GM19035 (cell line): ENCODE data around the gene SLC12A7.

Experiments
- ATAC-seq: cut with Tn5 transposase; IDR thresholded peaks from one replicate; pipeline ENCODE4 v1.9.1; 2021; ENCODE audit not compliant: unreplicated experiment

Gene SLC12A7

GRCh38 chr5:1054018-1054798 is 57.7 kb downstream of the SLC12A7 start:
- ATAC-seq: no peak

GRCh38 chr5:1053391-1054017 is 58.4 kb downstream of the SLC12A7 start:
- no peak for ATAC-seq

- no peak for ATAC-seq
These were observed 59.0 kb downstream of the SLC12A7 start for GRCh38 chr5:1052641-1053390.

GRCh38 chr5:1052076-1052475 is 59.8 kb downstream of the SLC12A7 start:
- no peak for ATAC-seq

GRCh38 chr5:1051366-1051720 is 60.5 kb downstream of the SLC12A7 start:
- ATAC-seq: no peak

DNA sequence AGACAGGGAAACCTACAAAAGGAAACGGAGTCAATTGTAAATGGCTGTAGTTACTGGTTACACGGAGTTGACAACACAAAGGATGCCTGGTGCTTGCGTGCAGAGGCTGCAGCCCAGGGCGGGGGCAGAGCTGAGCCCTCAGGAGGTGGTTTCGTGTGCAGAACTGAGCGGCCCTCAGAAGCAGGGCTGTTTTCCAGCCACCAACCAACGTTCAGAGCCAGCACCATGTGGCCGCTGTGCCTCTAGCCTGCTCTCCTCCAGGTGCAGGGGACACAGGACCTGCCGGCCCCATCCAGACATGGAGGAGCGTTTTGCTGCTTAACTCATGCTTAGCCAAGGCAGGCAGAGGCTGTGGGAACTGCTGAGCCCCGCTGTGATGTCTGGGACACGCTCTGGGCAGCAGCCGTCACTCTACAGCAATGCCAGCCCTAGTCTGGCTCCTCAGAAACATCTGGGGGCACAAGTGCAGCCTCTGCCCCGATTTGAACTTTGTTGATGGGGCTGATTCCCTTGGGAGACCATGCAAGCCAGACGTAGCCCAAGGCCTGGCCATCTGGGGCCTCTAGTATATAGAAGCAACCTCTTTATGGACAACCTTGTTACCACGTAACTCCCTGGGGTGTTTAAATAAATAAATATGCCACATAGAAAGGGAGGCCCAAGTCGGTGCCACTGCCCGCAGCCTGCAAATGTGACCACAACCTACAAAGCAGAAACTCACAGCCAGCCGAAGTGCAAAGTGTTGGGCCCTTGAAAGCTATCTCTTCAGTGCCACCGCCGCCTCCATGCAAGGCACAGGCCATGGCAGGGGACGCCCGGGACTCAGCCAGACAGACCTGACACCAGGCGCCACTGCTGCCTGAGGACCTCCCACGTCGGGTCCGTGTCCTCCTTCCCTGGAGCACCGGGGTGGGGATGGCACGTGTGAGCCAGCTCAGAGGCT is 61.2 kb downstream of the SLC12A7 start:
- ATAC-seq: no peak

DNA sequence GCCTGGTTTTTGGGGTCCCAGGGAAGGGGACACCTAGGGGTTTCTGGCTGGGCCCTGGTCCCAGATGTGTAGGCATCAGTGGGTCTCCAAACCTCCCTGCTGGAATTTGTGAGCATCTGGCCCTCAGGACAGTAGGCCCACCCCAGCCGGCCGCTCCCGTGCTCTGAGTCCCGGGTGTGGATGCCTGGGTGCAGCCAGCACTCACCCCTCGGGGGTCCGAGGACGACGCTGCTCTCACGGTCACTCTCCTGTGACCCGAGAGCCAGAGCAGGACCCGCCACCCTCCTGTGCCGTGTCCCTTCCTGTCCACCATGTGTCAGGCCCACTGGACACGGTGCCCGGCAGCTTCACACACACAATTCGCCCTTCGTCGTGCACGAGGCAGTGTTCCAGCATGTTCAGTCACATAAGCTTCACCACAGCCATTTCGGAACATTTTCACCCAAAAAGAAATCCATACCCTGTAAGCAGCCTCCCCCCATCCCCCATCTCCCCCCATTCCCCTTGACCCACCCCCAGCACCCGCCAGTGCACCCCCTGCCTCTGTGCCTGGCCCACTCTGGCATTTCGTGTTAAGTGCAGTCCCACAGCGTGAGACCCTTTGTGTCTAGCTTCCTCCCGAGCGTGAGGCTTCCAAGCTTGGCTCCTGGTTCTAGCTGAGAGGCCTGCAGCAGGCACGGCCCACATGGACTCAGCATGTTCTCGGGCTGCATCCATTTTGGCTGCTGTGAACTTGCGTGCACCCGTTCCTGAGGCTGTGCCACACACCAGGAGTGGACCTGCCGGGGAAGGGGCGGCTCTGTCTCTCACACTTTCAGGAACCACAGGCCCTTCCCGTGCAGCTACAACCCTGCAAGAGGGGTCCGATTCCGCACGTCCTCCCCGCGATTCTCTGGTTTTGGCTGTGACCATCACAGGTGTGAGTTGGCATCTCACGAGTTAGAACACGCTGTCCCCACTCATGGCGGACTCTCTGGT is 62.7 kb downstream of the SLC12A7 start:
- no peak for ATAC-seq

GRCh38 chr5:1048162-1048721 is 63.6 kb downstream of the SLC12A7 start:
- ATAC-seq: no peak

DNA sequence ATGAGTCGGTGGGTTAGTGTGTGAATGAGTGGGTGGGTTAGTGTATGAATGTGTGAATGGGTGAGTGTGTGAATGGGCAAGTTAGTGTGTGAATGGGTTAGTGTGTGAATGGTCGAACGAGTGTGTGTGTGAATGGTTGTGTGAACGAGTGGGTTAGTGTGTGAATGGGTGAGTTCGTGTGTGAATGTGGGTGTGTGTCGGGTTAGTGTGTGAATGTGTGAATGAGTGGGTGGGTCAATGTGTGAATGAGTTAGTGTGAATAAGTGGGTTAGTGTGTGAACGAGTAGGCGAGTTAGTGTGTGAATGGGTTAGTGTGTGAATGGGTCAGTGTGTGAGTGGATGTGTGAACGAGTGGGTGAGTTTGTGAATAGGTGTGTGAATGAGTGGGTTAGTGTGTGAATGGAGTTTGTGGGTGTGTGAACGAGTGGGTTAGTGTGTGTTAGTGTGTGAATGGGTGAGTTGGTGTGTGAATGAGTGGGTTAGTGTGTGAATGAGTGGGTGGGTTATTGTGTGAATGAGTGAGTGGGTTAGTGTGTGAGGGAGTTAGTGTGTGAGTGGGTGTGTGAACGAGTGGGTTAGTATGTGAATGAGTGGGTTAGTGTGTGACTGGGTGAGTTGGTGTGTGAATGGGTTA is 64.4 kb downstream of the SLC12A7 start:
- no peak for ATAC-seq

DNA sequence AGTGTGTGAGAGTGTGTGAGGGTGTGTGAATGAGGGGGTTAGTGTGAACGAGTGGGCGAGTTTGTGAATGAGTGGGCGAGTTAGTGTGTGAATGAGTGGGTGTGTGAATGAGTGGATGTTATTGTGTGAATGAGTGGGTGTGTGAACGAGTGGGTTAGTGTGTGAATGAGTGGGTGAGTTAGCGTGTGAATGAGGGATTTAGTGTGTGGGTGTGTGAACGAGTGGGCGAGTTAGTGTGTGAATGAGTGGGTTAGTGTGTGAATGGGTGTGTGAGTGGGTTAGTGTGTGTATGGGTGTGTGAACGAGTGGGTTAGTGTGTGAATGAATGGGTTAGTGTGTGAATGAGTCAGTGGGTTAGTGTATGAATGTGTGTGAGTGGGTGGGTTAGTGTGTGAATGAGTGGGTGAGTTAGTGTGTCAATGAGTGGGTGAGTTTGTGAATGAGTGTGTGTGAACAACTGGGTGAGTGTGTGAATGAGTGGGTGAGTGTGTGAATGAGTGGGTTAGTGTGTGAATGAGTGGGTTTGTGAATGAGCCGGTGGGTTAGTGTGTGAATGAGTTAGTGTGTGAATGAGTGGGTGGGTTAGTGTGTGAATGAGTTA is 65.8 kb downstream of the SLC12A7 start:
- ATAC-seq: no peak

GRCh38 chr5:1044117-1044516 is 67.7 kb downstream of the SLC12A7 start:
- ATAC-seq: no peak

- no peak for ATAC-seq
These were observed 68.5 kb downstream of the SLC12A7 start for GRCh38 chr5:1043327-1043726.

DNA sequence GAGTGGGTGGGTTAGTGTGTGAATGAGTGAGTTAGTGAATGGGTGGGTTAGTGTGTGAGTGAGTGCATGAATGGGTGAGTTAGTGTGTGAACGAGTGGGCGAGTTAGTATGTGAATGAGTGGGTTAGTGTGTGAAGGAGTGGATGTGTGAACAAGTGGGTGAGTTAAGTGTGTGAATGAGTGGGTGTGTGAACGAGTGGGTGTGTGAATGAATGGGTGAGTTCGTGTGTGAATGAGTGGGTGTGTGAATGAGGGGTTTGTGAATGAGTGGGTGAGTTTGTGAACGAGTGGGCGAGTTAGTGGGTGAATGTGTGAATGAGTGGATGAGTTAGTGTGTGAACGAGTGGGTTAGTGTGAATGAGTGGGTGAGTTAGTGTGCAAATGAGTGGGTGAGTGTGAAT is 69.2 kb downstream of the SLC12A7 start:
- ATAC-seq: no peak

- ATAC-seq: no peak
These were observed 70.4 kb downstream of the SLC12A7 start for GRCh38 chr5:1041225-1042143.

DNA sequence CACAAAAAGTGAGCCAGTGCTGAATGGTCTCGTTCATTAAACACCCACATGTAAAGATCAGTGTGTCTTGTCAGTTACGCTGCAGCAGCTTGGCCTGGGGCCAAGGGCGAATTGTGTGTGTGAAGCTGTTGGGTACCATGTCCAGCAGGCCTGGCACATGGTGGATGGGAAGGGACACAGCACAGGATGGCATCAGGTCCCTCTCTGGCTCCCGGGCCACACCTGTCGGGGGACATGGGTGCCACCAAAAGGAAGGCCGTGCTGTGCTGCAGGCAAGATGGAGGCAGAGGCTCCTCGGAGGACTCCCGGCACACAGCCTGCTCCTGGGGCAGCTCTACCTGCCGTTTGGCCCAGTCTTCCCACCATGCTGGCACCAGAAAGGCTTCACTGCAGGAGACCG is 71.3 kb downstream of the SLC12A7 start:
- no peak for ATAC-seq

GRCh38 chr5:1039706-1040260 is 72.1 kb downstream of the SLC12A7 start:
- ATAC-seq: no peak

DNA sequence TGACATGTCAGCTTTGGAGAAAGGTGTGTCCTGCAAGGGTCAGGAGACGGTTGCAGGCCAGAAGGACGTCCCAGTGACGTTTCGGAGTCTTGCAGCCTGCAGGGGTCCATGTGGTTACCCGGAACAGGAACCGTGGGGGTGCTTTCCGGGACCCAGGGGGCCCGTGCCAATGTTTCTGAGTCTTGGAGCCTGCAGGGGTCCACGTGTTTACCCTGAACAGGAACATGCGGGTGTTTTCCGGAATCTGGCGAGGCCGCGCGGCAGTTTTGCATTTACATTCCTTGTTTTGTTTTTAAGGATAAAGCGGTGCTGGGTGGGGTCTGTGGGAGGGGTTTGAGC is 72.7 kb downstream of the SLC12A7 start:
- no peak for ATAC-seq
